IPS DF 6.9 (cell line): ENCODE results near the gene ITGB5.
"Not testable (repeated sequence)": the region's sequence is repeated elsewhere in the genome, so short reads cannot be mapped to it uniquely, and the experiment has no call there.

Experiments used
- DNase-seq: peaks from one replicate; pipeline ENCODE4 v3.0.0-alpha.2; 2013; ENCODE audit warnings: low read depth, low spot score
- H3K27ac ChIP-seq: one replicate; pipeline ENCODE4 v1.5.1; 2013; ENCODE audit warnings: low read length, control low read depth
- H3K27me3 ChIP-seq: 2 replicates; pipeline ENCODE4 v1.6.1; 2013; ENCODE audit warnings: mild to moderate bottlenecking, low read length; ENCODE audit not compliant: control insufficient read depth, insufficient read depth
- H3K36me3 ChIP-seq: 2 replicates; pipeline ENCODE4 v1.6.1; 2013; ENCODE audit warnings: low read length; ENCODE audit not compliant: control insufficient read depth, insufficient read depth
- H3K4me1 ChIP-seq: 2 replicates; pipeline ENCODE4 v1.6.1; 2013; ENCODE audit warnings: low read length; ENCODE audit not compliant: control insufficient read depth, insufficient read depth
- H3K4me3 ChIP-seq: 2 replicates; pipeline ENCODE4 v1.5.1; 2013; ENCODE audit warnings: mild to moderate bottlenecking, low read length
- H3K9me3 ChIP-seq: 2 replicates; pipeline ENCODE4 v1.6.1; 2013; ENCODE audit warnings: low read length, inconsistent platforms; ENCODE audit not compliant: control insufficient read depth, insufficient read depth
- WGBS: extraction: QIAGEN DNeasy Blood & Tissue Kit; methylation state at CpG from one replicate; pipeline ENCODE4 v1.1.7; 2013; ENCODE audit warnings: mixed read lengths, missing lambda C conversion rate; ENCODE audit not compliant: insufficient read length, insufficient coverage; 5-methylcytosine and 5-hydroxymethylcytosine counted together

The ITGB5 gene

DNA sequence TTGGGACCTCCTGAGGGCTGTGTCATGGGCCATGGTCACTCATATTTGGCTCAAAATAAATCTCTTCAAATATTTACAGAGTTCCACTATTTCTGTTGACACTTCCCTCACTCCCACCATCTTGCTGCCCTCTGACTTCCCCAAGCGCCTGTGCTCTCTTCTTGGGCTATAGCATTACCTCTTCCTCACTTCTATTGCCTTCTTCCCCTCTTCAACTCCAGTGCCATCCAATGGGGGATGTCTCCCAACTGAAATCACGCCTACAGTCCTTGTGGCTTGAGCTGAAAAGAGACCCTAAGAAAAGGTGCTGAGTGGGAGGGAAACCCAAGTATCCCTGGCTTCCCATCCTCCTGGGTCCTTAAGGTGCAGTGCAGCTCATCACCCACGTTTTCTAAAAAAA lies 135.1 kb downstream of the ITGB5 start:
- no peak overlapping the region for H3K4me3 ChIP-seq
- H3K27me3 ChIP-seq = no peaks in the 10 kb centered on the region
- no peak for DNase-seq
- peaks cover 2% of the 10 kb centered on the region; the same call in 1 of the 2 replicates for H3K36me3 ChIP-seq
- H3K9me3 ChIP-seq = peaks cover 2% of the 10 kb centered on the region; the same call in 1 of the 2 replicates
- WGBS = no CpG with 5 or more reads among the region's 3 CpGs
- H3K27ac ChIP-seq = no peak overlapping the region
- peaks cover 2% of the 10 kb centered on the region; the same call in 1 of the 2 replicates for H3K4me1 ChIP-seq

DNA sequence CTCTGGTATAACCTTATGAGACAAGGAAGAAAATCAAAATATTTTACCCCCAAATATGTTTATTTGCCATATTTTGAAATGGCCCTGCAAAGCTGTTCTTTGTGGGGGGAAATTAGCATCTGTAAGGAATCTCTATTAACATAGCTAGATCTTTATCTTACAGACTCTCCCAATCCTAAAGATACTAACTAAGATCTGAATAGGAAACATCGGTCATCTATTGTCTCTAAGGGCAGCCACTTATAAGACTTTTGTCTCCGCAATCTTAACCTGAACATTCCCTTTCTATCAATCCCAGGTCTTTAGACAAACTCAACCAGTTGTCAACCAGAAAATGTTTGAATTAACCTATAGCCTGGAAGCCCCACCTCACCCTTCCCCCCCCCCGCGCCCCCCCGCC lies 135.7 kb downstream of the ITGB5 start:
- no peak overlapping the region for H3K27ac ChIP-seq
- peaks cover 2% of the 10 kb centered on the region; the same call in 1 of the 2 replicates for H3K4me1 ChIP-seq
- H3K36me3 ChIP-seq = peaks cover 2% of the 10 kb centered on the region; the same call in 1 of the 2 replicates

DNA sequence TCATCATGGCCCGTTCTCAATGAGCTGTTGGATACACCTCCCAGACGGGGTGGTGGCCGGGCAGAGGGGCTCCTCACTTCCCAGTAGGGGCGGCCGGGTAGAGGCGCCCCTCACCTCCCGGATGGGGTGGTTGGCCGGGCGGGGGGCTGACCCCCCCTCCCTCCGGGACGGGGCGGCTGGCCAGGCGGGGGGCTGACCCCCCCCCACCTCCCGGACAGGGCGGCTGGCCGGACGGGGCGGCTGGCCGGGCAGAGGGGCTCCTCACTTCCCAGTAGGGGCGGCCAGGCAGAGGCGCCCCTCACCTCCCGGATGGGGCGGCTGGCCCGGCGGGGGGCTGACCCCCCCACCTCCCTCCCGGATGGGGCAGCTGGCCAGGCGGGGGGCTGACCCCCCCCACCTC lies 137.3 kb downstream of the ITGB5 start:
- H3K9me3 ChIP-seq, H3K27me3 ChIP-seq, H3K4me1 ChIP-seq, H3K4me3 ChIP-seq, H3K36me3 ChIP-seq, H3K27ac ChIP-seq, DNase-seq: not testable (repeated sequence)
- no CpG with 5 or more reads among the region's 27 CpGs for WGBS

More for the DNA sequence above, 135.7 kb downstream of the ITGB5 start:
- Histone ChIP-seq H3K27me3 (no peaks in the 10 kb centered on the region), H3K9me3 (peaks cover 2% of the 10 kb centered on the region; the same call in 1 of the 2 replicates), H3K4me3 (no peak overlapping the region)
- DNase-seq = no peak
- WGBS = no CpG with 5 or more reads among the region's 5 CpGs

DNA sequence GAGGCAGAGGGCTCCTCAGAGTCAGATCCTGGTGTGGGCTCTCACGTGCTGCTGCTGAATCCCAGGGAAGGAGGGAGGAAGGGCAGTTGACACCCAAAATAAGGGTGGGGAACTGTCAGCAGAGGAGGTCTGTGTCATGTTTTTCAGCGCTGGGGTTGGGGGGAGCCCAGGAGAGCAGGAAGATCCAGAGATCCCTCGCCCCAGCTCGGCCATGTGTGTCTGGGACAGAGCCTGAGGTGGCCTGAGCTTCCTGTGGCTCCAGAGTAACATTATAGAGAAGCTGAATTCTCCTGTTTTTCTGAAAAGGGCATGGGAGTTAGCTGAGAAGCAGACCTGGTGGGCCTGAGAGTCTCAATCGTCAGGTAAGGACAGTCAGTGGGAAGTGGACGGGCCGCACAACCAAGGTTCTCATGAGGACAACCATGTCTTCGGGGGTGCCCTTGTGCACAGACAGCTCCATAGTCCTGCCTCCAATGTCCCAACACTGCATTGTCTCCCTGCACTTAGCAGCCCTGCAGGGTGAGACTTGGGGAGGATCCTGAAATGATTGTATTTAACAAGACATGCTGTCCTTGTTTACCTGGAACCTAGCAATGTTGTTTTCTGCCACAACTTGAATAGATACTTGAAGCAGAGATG lies 138.5 kb downstream of the ITGB5 start:
- no peak for DNase-seq
- H3K4me1 ChIP-seq = peaks cover 2% of the 10 kb centered on the region; the same call in 1 of the 2 replicates
- peaks cover 2% of the 10 kb centered on the region; the same call in 1 of the 2 replicates for H3K9me3 ChIP-seq
- H3K4me3 ChIP-seq = no peak overlapping the region
- no peak overlapping the region for H3K27ac ChIP-seq
- no CpG with 5 or more reads among the region's 8 CpGs for WGBS
- no peaks in the 10 kb centered on the region for H3K27me3 ChIP-seq
- H3K36me3 ChIP-seq = peaks cover 9% of the 10 kb centered on the region; the same call in 1 of the 2 replicates

GRCh38 chr3:124747111-124747981 lies 139.8 kb downstream of the ITGB5 start:
- Histone ChIP-seq H3K36me3 (peaks cover 9% of the 10 kb centered on the region; the same call in 1 of the 2 replicates), H3K9me3 (peaks cover 2% of the 10 kb centered on the region; the same call in 1 of the 2 replicates), H3K27me3 (no peaks in the 10 kb centered on the region), H3K4me1 (peaks cover 2% of the 10 kb centered on the region; the same call in 1 of the 2 replicates), H3K27ac (no peak overlapping the region), H3K4me3 (no peak overlapping the region)
- DNase-seq = no peak
- no CpG with 5 or more reads among the region's 14 CpGs for WGBS

GRCh38 chr3:124745756-124746155 lies 141.4 kb downstream of the ITGB5 start:
- no peak overlapping the region for H3K4me3 ChIP-seq
- H3K36me3 ChIP-seq = peaks cover 11% of the 10 kb centered on the region; the same call in 1 of the 2 replicates
- DNase-seq = no peak
- no CpG with 5 or more reads among the region's 6 CpGs for WGBS
- no peaks in the 10 kb centered on the region for H3K9me3 ChIP-seq
- no peaks in the 10 kb centered on the region for H3K27me3 ChIP-seq
- no peak overlapping the region for H3K27ac ChIP-seq
- H3K4me1 ChIP-seq = no peaks in the 10 kb centered on the region

GRCh38 chr3:124741027-124741426 lies 146.1 kb downstream of the ITGB5 start:
- no CpG with 5 or more reads among the region's 6 CpGs for WGBS
- no peak overlapping the region for H3K27ac ChIP-seq
- H3K36me3 ChIP-seq = peaks cover 25% of the 10 kb centered on the region
- no peaks in the 10 kb centered on the region for H3K9me3 ChIP-seq
- no peak overlapping the region for H3K4me3 ChIP-seq
- no peak for DNase-seq
- no peaks in the 10 kb centered on the region for H3K27me3 ChIP-seq
- H3K4me1 ChIP-seq = no peaks in the 10 kb centered on the region

- Histone ChIP-seq H3K27ac (no peak overlapping the region), H3K9me3 (no peaks in the 10 kb centered on the region), H3K36me3 (no peaks in the 10 kb centered on the region), H3K27me3 (no peaks in the 10 kb centered on the region), H3K4me1 (no peaks in the 10 kb centered on the region), H3K4me3 (no peak overlapping the region)
- no CpG with 5 or more reads among the region's 4 CpGs for WGBS
- DNase-seq = no peak
Measured at GRCh38 chr3:124731760-124732159, 155.4 kb downstream of the ITGB5 start.

DNA sequence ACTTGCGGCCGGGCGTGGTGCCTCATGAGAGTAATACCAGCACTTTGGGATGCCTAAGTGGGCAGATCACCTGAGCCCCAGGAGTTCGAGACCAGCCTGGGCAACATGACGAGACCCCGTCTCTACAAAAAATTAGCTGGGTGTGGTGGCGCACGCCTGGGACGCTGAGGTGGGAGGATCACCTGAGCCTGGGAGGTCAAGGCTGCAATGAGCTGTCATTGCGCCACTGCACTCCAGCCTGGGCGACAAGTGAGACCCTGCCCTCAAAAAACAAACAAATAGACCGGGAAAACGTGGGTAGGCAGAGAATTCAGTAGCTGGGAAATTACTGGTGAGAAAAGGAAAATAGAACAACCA lies 156.2 kb downstream of the ITGB5 start:
- Histone ChIP-seq H3K9me3 (no peaks in the 10 kb centered on the region), H3K27me3 (no peaks in the 10 kb centered on the region), H3K4me3 (peak overlapping the region; percentile 94; the same call in 1 of the 2 replicates), H3K4me1 (no peaks in the 10 kb centered on the region), H3K27ac (no peak overlapping the region), H3K36me3 (no peaks in the 10 kb centered on the region)
- no CpG with 5 or more reads among the region's 13 CpGs for WGBS
- no peak for DNase-seq

GRCh38 chr3:124730129-124730940 lies 156.8 kb downstream of the ITGB5 start, which contains the start of gene UMPS:
Gene UMPS, plus strand, starts transcription at chr3:124730452. Its CDS starts 20 bp downstream, at chr3:124730472.
- no peak within 1 kb of the TSS for H3K27ac ChIP-seq

More at GRCh38 chr3:124730129-124730940, 156.8 kb downstream of the ITGB5 start, which contains the start of gene UMPS:
- no peaks in the 10 kb centered on the region for H3K4me1 ChIP-seq
- peak within 1 kb of the TSS; percentile 94 for H3K4me3 ChIP-seq
- no peaks in the 10 kb centered on the region for H3K27me3 ChIP-seq
- WGBS = no CpG with 5 or more reads among the region's 44 CpGs
- H3K36me3 ChIP-seq = no peaks in the 10 kb centered on the region
- peak; percentile 61 for DNase-seq
- H3K9me3 ChIP-seq = no peaks in the 10 kb centered on the region
